ENCODE data around the gene SUV39H2. TPM values are rescaled to one million over a fixed set of nuclear protein-coding genes. Genes with fewer than 3 reads are reported as not detected.
"Not testable (repeated sequence)": the region's sequence is repeated elsewhere in the genome, so short reads cannot be mapped to it uniquely, and the experiment has no call there.

Gene SUV39H2
- total and polyA plus RNA-seq, 3 donors from 2014 or later, result 29.9 to 69.4 (median 39.1) TPM

DNA sequence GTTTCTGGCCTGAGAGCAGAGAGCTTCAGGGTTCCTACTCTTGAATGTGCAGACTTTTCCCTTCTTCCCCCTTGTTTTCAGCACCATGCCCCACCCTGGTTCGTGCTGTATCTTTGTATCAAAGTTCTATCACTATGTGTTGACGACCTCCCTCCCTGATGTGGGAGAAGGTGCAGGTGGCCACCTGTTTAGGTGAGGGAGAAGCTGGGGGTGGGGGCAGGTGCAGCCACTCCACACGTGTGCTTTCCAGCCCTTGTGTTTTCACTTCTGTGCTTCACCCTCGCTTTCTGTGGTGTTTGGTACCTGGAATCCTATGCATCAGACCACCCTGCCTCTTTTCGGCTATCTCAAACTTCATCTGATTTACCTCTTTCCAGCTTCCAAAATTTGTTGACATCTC, 19.6 kb upstream of the SUV39H2 start:
- H3K9me3 ChIP-seq, result no peaks in the 10 kb centered on the region
- TF ChIP-seq, protein P1, sequence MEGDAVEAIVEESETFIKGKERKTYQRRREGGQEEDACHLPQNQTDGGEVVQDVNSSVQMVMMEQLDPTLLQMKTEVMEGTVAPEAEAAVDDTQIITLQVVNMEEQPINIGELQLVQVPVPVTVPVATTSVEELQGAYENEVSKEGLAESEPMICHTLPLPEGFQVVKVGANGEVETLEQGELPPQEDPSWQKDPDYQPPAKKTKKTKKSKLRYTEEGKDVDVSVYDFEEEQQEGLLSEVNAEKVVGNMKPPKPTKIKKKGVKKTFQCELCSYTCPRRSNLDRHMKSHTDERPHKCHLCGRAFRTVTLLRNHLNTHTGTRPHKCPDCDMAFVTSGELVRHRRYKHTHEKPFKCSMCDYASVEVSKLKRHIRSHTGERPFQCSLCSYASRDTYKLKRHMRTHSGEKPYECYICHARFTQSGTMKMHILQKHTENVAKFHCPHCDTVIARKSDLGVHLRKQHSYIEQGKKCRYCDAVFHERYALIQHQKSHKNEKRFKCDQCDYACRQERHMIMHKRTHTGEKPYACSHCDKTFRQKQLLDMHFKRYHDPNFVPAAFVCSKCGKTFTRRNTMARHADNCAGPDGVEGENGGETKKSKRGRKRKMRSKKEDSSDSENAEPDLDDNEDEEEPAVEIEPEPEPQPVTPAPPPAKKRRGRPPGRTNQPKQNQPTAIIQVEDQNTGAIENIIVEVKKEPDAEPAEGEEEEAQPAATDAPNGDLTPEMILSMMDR (IDR thresholded peaks at IDR 0.05), result no peak
- no peak for TF ChIP-seq POLR2A (IDR thresholded peaks at IDR 0.05)
- no peaks in the 10 kb centered on the region for H3K27me3 ChIP-seq
- DNase-seq, result no peak
- H3K4me1 ChIP-seq, result no peaks in the 10 kb centered on the region
- 90 to 93% methylated on average over 4 to 5 of the region's 5 CpGs for WGBS, 2 donors
- no peak overlapping the region for H3K4me3 ChIP-seq
- intact Hi-C loops (cut with DNase I; ENCODE audit: low total_unique reads), result no loop called here
- H3K36me3 ChIP-seq (ENCODE audit: low read depth, missing control alignments), result no peaks in the 10 kb centered on the region
- no peak overlapping the region for H3K27ac ChIP-seq

DNA sequence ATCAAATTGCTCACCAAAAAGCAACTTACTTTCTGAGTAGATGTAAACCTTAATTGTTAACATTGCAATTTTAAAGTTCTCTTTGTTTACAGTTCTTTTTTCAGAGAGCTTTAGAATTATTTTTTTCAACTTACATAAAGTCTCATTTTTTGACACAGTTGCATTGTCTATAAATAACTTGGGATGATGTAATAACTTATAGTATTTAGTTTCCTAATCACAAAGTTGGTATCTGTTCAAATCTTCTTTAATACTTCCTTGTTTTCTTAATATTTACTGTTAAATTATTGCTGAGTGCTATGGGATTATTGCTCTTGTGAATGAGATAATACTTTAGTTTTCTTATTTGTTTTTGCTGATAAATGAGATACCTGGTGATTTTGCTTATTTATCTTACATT, 18.9 kb upstream of the SUV39H2 start:
- Histone ChIP-seq H3K4me1 (no peaks in the 10 kb centered on the region), H3K9me3 (no peaks in the 10 kb centered on the region), H3K36me3 (ENCODE audit: low read depth, missing control alignments) (no peaks in the 10 kb centered on the region), H3K27ac (no peak overlapping the region), H3K27me3 (no peaks in the 10 kb centered on the region), H3K4me3 (no peak overlapping the region)
- intact Hi-C loops (cut with DNase I; ENCODE audit: low total_unique reads), result no loop called here
- TF ChIP-seq POLR2A (IDR thresholded peaks at IDR 0.05), result no peak
- TF ChIP-seq, protein P1 (IDR thresholded peaks at IDR 0.05), result no peak
- DNase-seq, result no peak

DNA sequence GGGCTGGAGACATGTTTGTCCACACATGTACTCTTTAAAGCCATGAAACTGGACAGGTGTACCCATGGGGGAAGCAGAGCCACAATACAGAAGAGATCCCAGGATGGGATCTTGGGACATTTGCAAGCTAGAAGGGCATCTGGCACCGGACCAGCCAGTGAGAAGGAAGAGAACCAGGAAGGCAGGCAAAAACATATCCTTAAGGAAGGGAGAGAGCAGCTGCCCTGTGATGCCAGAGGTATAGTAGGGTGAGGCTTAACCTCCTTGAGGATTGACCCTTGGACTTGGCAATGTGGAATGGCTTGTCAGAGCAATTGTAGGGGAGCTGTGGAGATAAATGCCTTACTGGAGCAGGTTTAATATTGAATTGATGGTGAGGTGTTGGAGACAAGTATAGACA, 17.9 kb upstream of the SUV39H2 start:
- intact Hi-C loops (cut with DNase I; ENCODE audit: low total_unique reads), result no loop called here
- WGBS, 2 donors, result 97 to 100% methylated on average over 1 of the region's 1 CpG
- TF ChIP-seq, protein P1 (IDR thresholded peaks at IDR 0.05), result no peak
- TF ChIP-seq POLR2A (IDR thresholded peaks at IDR 0.05), result no peak
- Histone ChIP-seq H3K9me3 (no peaks in the 10 kb centered on the region), H3K27me3 (no peaks in the 10 kb centered on the region), H3K36me3 (ENCODE audit: low read depth, missing control alignments) (no peaks in the 10 kb centered on the region), H3K4me3 (no peak overlapping the region), H3K27ac (no peak overlapping the region), H3K4me1 (no peaks in the 10 kb centered on the region)
- no peak for DNase-seq

DNA sequence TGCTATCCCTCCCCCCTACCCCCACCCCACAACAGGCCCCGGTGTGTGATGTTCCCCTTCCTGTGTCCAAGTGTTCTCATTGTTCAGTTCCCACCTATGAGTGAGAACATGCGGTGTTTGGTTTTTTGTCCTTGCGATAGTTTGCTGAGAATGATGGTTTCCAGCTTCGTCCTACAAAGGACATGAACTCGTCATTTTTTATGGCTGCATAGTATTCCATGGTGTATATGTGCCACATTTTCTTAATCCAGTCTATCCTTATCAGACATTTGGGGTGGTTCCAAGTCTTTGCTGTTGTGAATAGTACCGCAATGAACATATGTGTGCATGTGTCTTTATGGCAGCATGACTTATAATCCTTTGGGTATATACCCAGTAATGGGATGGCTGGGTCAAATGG, 14.2 kb upstream of the SUV39H2 start:
- H3K4me1 ChIP-seq; H3K36me3 ChIP-seq (ENCODE audit: low read depth, missing control alignments); H3K4me3 ChIP-seq; intact Hi-C loops (cut with DNase I; ENCODE audit: low total_unique reads); H3K9me3 ChIP-seq; DNase-seq; H3K27ac ChIP-seq; H3K27me3 ChIP-seq: not testable (repeated sequence)
- WGBS, 2 donors, result 94 to 96% methylated on average over 6 of the region's 6 CpGs

DNA sequence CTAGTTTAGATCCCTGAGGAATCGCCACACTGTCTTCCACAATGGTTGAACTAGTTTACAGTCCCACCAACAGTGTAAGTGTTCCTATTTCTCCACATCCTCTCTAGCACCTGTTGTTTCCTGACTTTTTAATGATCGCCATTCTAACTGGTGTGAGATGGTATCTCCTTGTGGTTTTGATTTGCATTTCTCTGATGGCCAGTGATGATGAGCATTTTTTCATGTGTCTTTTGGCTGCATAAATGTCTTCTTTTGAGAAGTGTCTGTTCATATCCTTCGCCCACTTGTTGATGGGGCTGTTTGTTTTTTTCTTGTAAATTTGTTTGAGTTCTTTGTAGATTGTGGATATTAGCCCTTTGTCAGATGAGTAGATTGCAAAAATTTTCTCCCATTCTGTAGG, 13.8 kb upstream of the SUV39H2 start:
- H3K4me1 ChIP-seq; intact Hi-C loops (cut with DNase I; ENCODE audit: low total_unique reads); H3K9me3 ChIP-seq; DNase-seq; H3K36me3 ChIP-seq (ENCODE audit: low read depth, missing control alignments); H3K4me3 ChIP-seq; H3K27me3 ChIP-seq; H3K27ac ChIP-seq: not testable (repeated sequence)
- WGBS, 2 donors, result 92 to 100% methylated on average over 3 of the region's 3 CpGs

DNA sequence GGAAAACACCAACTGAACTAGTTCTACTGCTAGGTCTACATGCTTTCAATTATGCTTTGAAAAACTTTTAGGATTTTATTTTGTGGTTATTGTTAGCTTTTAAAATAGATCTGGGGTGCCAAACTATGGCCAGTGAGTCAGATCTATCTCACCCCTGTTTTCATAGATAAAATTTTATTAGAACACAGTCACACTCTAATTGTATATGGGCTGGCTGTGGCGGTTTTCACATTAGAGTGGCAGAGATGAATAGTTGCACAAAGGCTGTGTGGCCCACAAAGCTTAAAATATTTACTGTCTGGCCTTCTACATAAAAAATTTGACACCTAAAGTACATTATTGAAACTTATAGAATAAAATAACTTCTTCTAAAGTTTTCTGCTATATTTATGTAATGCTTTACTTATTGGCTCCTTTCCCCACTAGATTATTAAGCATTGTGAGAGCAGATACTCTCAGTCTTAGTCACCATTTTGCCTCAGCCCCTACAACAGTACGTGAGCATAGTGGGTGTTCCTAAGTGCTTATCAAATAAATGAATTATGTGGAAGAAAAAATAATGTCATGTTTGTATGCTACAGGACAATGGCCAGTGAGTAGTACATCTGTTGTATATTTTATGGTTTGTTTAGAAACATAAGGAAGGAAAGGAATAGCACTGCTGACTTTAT, 5.4 kb upstream of the SUV39H2 start:
- 75 to 86% methylated on average over 2 of the region's 2 CpGs for WGBS, 2 donors
- Histone ChIP-seq H3K9me3 (no peaks in the 10 kb centered on the region), H3K4me1 (no peaks in the 10 kb centered on the region), H3K27ac (no peak overlapping the region), H3K4me3 (no peak overlapping the region), H3K27me3 (no peaks in the 10 kb centered on the region), H3K36me3 (ENCODE audit: low read depth, missing control alignments) (no peaks in the 10 kb centered on the region)
- no peak for DNase-seq
- intact Hi-C loops (cut with DNase I; ENCODE audit: low total_unique reads), result no loop called here
- no peak for TF ChIP-seq POLR2A (IDR thresholded peaks at IDR 0.05)
- TF ChIP-seq, protein P1 (IDR thresholded peaks at IDR 0.05), result no peak
